ENCODE results near the gene TP53BP2.

Gene TP53BP2

GRCh38 chr1:223765719-223766340, 79.9 kb downstream of the TP53BP2 start:
- H3K27ac ChIP-seq (replicated peaks), result no peak overlapping the region
- no peak overlapping the region for H3K4me3 ChIP-seq (replicated peaks; ENCODE audit: insufficient read depth, low read length)
- TF ChIP-seq CTCF (IDR thresholded peaks at IDR 0.05; ENCODE audit: insufficient read depth, low read length) (no peak), POLR2AphosphoS5 (IDR thresholded peaks at IDR 0.05; ENCODE audit: low read depth) (no peak), SPI1 (IDR thresholded peaks at IDR 0.05; ENCODE audit: borderline replicate concordance, low read depth) (no peak), GABPA (IDR thresholded peaks at IDR 0.05; ENCODE audit: low read depth) (no peak)
- TF ChIP-seq, protein P1, sequence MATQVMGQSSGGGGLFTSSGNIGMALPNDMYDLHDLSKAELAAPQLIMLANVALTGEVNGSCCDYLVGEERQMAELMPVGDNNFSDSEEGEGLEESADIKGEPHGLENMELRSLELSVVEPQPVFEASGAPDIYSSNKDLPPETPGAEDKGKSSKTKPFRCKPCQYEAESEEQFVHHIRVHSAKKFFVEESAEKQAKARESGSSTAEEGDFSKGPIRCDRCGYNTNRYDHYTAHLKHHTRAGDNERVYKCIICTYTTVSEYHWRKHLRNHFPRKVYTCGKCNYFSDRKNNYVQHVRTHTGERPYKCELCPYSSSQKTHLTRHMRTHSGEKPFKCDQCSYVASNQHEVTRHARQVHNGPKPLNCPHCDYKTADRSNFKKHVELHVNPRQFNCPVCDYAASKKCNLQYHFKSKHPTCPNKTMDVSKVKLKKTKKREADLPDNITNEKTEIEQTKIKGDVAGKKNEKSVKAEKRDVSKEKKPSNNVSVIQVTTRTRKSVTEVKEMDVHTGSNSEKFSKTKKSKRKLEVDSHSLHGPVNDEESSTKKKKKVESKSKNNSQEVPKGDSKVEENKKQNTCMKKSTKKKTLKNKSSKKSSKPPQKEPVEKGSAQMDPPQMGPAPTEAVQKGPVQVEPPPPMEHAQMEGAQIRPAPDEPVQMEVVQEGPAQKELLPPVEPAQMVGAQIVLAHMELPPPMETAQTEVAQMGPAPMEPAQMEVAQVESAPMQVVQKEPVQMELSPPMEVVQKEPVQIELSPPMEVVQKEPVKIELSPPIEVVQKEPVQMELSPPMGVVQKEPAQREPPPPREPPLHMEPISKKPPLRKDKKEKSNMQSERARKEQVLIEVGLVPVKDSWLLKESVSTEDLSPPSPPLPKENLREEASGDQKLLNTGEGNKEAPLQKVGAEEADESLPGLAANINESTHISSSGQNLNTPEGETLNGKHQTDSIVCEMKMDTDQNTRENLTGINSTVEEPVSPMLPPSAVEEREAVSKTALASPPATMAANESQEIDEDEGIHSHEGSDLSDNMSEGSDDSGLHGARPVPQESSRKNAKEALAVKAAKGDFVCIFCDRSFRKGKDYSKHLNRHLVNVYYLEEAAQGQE (IDR thresholded peaks at IDR 0.05; ENCODE audit: insufficient replicate concordance, low read depth), result no peak
- no peaks in the 10 kb centered on the region for H3K27me3 ChIP-seq (ENCODE audit: insufficient read depth, poor library complexity, severe bottlenecking)
- DNase-seq (ENCODE audit: low read depth in 1 of 2, low spot score in 1 of 2), result no peak

DNA sequence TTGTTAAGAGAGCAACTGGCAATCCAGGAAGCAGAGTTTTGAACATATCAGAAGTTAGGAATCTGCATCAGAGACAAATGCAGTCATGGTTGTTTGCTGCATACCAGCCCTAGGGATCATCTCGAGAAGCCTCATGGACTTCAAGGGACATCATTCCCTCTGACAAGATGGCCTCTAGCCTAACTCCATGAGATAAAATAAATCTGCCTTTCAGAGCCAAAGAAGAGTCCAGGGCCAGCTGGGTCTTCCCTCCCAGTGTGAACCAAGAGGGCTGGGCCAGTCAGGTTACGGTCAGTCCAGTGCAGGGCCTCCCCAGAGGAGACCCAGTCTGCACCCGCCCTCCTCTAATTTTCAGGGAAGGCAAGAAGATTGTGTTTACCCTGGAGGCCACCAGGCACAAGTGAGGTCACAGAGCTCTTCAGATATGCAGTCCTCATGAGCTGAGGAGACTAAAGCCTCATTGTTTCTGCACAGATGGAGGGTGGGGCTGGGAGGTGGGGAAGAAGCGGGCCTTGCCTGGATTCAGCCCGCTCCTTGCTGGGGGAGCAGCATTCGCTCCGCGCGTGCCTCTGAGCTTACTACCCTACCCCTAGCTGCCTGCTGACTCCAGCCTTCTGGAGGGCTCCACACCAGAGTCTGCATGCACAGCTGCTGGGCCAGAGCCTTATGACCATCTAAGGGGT, 80.6 kb downstream of the TP53BP2 start:
- Histone ChIP-seq H3K27ac (replicated peaks) (no peak overlapping the region), H3K4me3 (replicated peaks; ENCODE audit: insufficient read depth, low read length) (no peak overlapping the region), H3K27me3 (ENCODE audit: insufficient read depth, poor library complexity, severe bottlenecking) (no peaks in the 10 kb centered on the region)
- no peak for TF ChIP-seq CTCF (IDR thresholded peaks at IDR 0.05; ENCODE audit: insufficient read depth, low read length)
- no peak for TF ChIP-seq POLR2AphosphoS5 (IDR thresholded peaks at IDR 0.05; ENCODE audit: low read depth)
- TF ChIP-seq SPI1 (IDR thresholded peaks at IDR 0.05; ENCODE audit: borderline replicate concordance, low read depth), result no peak
- TF ChIP-seq GABPA (IDR thresholded peaks at IDR 0.05; ENCODE audit: low read depth), result no peak
- TF ChIP-seq, protein P1 (IDR thresholded peaks at IDR 0.05; ENCODE audit: insufficient replicate concordance, low read depth), result no peak
- DNase-seq (ENCODE audit: low read depth in 1 of 2, low spot score in 1 of 2), result no peak

DNA sequence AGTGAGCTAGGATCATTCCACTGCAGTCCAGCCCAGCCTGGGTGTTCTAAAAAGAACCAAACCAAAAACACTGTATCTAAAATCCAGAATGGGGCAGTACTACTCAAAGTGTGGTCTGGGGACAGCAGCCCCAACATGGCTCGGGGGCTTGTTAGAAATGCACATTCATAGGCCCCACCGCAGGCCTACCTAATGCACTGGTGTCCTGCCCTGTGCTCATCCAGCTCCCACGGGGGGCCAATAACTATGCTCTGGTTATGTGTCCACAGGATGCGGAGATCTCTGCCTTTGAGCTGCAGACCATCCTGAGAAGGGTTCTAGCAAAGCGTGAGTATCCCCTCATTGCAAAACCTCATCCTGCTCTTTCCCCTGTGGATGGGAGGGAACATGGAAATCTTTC, 81.9 kb downstream of the TP53BP2 start:
- Histone ChIP-seq H3K27me3 (ENCODE audit: insufficient read depth, poor library complexity, severe bottlenecking) (no peaks in the 10 kb centered on the region), H3K4me3 (replicated peaks; ENCODE audit: insufficient read depth, low read length) (no peak overlapping the region), H3K27ac (replicated peaks) (no peak overlapping the region)
- TF ChIP-seq, protein P1 (IDR thresholded peaks at IDR 0.05; ENCODE audit: insufficient replicate concordance, low read depth), result no peak
- TF ChIP-seq GABPA (IDR thresholded peaks at IDR 0.05; ENCODE audit: low read depth), result no peak
- TF ChIP-seq SPI1 (IDR thresholded peaks at IDR 0.05; ENCODE audit: borderline replicate concordance, low read depth), result no peak
- no peak for TF ChIP-seq CTCF (IDR thresholded peaks at IDR 0.05; ENCODE audit: insufficient read depth, low read length)
- TF ChIP-seq POLR2AphosphoS5 (IDR thresholded peaks at IDR 0.05; ENCODE audit: low read depth), result no peak
- DNase-seq (ENCODE audit: low read depth in 1 of 2, low spot score in 1 of 2), result no peak
